ENCODE data around the gene RPL3.

Gene RPL3

GRCh38 chr22:39279170-39279850, 40.1 kb downstream of the RPL3 start:
- DNase-seq: no peak

DNA sequence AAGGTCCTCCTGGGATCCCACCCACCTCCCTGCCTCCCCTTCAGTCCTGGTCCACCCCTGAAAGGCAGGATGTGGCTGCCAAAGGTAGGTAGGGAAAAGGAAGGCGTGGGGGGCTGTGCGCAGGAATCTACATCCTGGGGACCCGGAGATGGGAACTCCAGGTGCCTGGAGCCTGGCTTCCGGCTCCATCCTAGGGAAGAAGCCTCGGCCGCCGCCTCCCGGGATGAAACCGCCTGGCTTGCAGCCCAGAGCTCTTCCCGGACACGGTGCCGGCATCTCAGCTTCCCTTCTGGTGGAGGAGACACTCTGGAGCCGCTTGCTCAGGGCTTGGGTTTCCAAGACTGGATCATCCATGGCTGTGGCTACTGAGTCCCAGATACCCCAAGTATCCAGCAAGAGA, 41.4 kb downstream of the RPL3 start:
- DNase-seq: no peak

GRCh38 chr22:39277142-39277607, 42.2 kb downstream of the RPL3 start:
- DNase-seq: no peak

DNA sequence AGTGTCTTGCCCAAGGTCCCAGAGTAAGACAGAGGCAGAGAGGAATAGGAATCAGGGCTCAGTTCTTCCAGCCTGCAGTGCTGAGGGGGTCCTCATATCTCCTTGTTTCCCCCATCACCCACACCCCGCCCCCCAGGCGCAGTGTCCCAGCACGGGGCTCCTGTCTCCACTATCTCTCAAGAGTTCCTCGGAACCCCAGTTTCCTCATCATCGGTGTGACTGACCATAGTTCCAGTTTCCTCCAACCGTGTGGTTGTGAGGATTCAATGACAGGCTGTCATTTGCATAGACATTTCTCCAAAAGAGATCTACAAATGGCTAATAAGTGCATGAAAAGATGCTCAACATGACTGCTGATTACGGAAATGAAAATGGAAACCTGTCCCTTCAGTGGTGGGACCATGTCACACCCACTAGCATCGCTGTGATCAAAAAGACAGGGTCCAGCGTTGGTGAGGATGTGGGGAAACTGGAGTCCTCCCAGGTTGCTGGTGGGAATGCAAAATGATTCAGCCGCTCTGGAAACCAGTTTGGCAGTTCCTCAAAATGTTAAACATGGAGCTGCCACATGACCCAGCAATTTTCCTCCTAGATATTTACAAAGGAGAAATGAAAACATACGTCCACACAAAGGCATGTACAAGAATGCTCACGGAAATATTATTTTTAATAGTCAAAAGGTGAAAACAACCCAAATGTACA, 42.8 kb downstream of the RPL3 start:
- DNase-seq: no peak

DNA sequence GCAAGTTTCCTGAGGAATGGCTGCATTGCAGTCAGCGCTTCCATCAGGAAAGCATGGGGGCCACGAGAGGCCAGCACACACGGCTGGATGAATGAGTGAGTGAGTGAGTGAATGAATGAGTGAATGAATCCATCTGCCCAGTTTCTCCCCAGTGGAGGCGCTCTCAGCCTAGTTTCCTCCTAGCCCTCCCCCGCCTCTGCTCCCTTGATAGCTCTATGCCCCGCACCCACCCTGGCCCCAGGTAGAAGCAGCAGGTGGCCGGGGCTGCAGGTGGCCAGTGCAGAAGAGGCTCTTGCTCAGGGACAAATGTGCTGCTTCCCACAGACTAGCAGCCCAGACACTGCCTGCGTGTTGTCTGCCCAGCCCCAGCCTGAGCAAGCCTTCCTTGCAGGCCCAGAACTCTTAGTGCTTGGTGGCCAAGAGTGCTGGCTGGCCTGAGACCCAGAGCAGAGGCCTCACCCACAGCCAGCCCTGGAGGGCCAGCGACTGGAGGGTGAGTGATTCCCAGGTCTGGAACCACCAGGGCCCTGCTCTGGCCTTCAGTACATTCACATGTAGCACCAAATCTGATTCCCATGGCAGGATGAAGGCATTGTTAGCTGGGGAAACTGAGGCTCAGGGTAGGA, 43.5 kb downstream of the RPL3 start:
- no peak for DNase-seq

GRCh38 chr22:39273950-39274887, 45.2 kb downstream of the RPL3 start:
- DNase-seq: no peak

- no peak for DNase-seq
Observed at GRCh38 chr22:39270792-39271191, 48.6 kb downstream of the RPL3 start.

GRCh38 chr22:39270280-39270679, 49.1 kb downstream of the RPL3 start:
- DNase-seq: no peak

GRCh38 chr22:39269095-39269790, 50.2 kb downstream of the RPL3 start:
- no peak for DNase-seq

DNA sequence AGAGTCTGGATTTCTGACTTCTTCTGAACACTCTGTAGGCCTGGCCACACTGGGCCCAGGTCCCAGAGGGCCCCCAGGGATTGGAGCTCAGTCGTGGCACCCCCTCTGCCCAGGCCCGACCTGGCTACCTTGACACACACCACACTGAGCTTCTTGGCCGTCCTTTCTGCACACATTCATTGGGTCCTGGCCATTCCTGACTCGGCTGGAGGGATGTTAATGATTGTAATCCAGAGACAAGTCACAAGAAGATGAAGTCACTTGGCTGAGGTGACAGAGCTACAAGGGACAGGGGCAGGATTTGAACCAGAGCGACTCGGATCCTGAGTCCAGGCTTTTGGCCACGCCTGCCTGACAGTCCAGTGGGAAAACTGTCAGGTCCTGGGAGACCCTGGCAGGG, 50.8 kb downstream of the RPL3 start:
- DNase-seq: no peak

DNA sequence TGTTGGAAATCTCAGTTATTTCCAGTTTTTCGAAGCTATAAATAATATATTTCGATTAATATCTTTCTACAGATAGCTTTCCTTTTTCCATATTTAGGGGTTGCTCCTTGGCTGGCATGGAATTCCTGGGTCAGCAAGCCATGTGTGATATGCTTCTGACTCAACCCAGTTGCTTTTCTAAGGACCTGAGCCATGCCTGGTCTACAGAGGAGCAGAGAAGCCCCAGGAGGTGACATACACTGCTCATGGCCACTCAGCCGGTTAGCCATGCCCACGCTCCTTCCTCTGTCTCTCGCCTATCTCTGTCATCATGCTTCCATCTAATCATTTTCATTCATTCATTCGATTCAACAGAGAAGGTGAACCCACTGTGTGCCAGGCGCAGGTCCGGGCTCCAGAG, 51.4 kb downstream of the RPL3 start:
- DNase-seq: no peak

DNA sequence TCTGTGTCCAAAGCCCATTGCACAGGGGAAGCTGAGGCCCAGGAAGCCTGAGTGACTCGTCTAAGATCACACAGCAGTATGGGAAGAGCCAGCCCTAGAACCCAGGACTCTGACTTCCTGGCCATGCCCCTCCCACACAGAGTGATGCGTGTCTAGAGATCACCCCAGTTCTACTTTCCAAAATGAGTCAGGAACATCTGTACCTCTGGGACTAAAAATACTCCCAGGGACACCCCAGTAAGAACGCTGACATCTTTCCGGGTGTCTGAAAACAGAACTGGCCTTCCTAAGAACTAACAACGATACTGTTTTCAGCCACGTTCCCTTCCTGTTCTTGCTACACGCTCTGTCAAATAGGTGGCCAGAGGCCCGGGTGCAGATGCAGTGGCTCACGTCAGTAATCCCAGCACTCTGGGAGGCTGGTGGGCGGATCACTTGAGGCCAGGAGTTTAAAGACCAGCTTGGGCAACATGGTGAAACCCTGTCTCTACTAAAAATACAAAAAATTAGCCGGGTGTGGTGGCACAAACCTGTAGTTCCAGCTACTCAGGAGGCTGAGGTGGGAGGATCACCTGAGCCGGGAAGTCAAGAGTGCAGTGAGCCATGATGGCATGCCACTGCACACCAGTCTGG, 52.9 kb downstream of the RPL3 start:
- no peak for DNase-seq

- no peak for DNase-seq
Observed at GRCh38 chr22:39265143-39265886, 54.1 kb downstream of the RPL3 start.

- no peak for DNase-seq
Observed at GRCh38 chr22:39264349-39265038, 54.9 kb downstream of the RPL3 start.

DNA sequence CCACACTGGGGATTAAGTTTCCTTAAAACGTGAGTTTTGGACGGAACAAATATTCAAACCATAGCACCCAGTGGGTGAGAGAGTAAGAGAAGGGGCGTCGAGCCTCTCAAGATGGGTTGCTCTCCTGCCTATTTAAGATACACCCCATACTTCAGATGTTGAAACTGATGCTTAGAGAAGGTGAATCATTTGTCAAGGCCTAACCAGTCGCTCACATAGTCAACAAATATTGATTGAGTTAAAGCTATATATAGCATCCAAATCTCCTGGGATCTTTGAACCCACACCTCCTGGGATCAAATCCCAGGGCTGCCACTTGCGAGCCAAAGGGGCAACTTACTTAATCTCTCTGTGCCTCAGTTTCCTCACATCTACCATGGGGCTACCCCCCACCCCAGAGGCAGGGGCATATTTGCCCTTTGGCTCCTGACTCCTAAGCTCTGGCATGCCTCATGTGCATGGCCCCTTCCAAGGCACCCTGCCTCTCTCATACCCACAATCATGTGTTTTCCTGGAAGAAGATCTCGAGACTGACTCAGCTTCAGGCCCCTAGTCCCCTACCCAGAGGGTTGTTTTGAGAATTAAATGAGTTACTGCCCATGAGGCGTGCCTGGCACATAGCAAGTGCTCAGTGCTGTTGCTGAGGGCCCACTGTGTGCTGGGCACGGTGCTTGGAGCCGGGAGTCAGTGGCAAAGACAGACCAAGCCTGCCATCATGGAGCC, 55.6 kb downstream of the RPL3 start:
- no peak for DNase-seq
